HepG2 (cell line): ENCODE measurements around the gene OOSP3. TPM values are rescaled to one million over a fixed set of nuclear protein-coding genes. Genes with fewer than 3 reads are reported as not detected.
"Not testable (repeated sequence)": the region's sequence is repeated elsewhere in the genome, so short reads cannot be mapped to it uniquely, and the experiment has no call there.

Source experiments
- ATAC-seq: fragments of 200-7000 bp; cut with Tn5 transposase; 3 replicates; pipeline ENCODE4 v1.9.1; 2020; ENCODE audit warnings: mild to moderate bottlenecking, moderate library complexity
- BruUV-seq: library from RNA; stranded (reverse); fragments of 400-500 nt; replicated peaks from 2 replicates; lab custom pipeline; 2021; lab: Mats Ljungman, UMichigan
- CTCF ChIA-PET: fragments of 300-600 bp; formaldehyde crosslinking; extraction: SDS; loops from one replicate; lab custom pipeline; 2021; ENCODE audit warnings: low total read pairs, inconsistent platforms, low intra/inter-chr PET ratio; lab: Yijun Ruan, JAX
- POLR2A ChIA-PET: fragments of 350-600 bp; sonication (Branson Sonifier 250); formaldehyde crosslinking; loops from one replicate; lab custom pipeline; 2020; ENCODE audit warnings: antibody characterized with exemption, inconsistent platforms; lab: Yijun Ruan, JAX
- DNase-seq: peaks from one replicate; pipeline ENCODE4 v3.0.0-alpha.2; 2015; ENCODE audit warnings: low spot score
- FAIRE-seq: peaks from 3 replicates; lab custom pipeline; 2011; peaks lifted over from hg19 to GRCh38; lab: Jason Lieb, UNC
- H2AFZ ChIP-seq: one replicate; pipeline ENCODE4 v1.6.1; 2011; ENCODE audit warnings: low read length, inconsistent platforms
- H3K27ac ChIP-seq: fragments of 300-600 bp; 3 replicates; pipeline ENCODE4 v1.8.0; 2011; ENCODE audit warnings: mixed run types, mild to moderate bottlenecking, mixed read lengths, low read length, inconsistent platforms; ENCODE audit not compliant: insufficient read depth; ENCODE audit errors: extremely low read length
- H3K27me3 ChIP-seq, 2 experiments: fragments of 200-600 bp in 1 of 2; 2 replicates in 1 of 2; 3 replicates in 1 of 2; pipeline versions ENCODE4 v1.6.0 to v1.8.0; 2011; ENCODE audit warnings: low read length in 2 of 2, mild to moderate bottlenecking in 2 of 2, moderate library complexity in 2 of 2, inconsistent platforms in 1 of 2; ENCODE audit not compliant: insufficient read depth in 2 of 2, control insufficient read depth in 1 of 2
- H3K36me3 ChIP-seq, 2 experiments: fragments of 200-600 bp in 1 of 2; replicated peaks in 1 of 2; 2 replicates in 1 of 2; 3 replicates in 1 of 2; pipeline versions ENCODE4 v1.5.1 to v1.8.0; 2011; ENCODE audit warnings: low read length in 2 of 2, inconsistent platforms in 1 of 2; ENCODE audit not compliant: insufficient read depth in 2 of 2, control insufficient read depth in 1 of 2
- H3K4me1 ChIP-seq: 2 replicates; pipeline ENCODE4 v1.5.1; 2012; ENCODE audit warnings: low read length, inconsistent platforms; ENCODE audit not compliant: insufficient read depth
- H3K4me2 ChIP-seq: 2 replicates; pipeline ENCODE4 v1.6.0; 2011; ENCODE audit warnings: low read depth, low read length, inconsistent platforms
- H3K4me3 ChIP-seq, 3 experiments: fragments of 200-600 bp in 1 of 3; sonication (generic), shearing (Covaris generic) in 1 of 3; replicated peaks in 1 of 3; 2 replicates each; pipeline ENCODE4 v1.5.1; 2011 to 2016; ENCODE audit warnings: low read length in 3 of 3, inconsistent platforms in 2 of 3, low read depth in 2 of 3, mild to moderate bottlenecking in 2 of 3, control low read depth in 1 of 3, mixed read lengths in 1 of 3; ENCODE audit not compliant: insufficient read depth in 1 of 3
- H3K79me2 ChIP-seq: one replicate; pipeline ENCODE4 v1.6.1; 2011; ENCODE audit warnings: low read length, inconsistent platforms; ENCODE audit not compliant: insufficient read depth
- H3K9ac ChIP-seq: 2 replicates; pipeline ENCODE4 v1.6.0; 2011; ENCODE audit warnings: mild to moderate bottlenecking, low read depth, low read length, inconsistent platforms; ENCODE audit not compliant: insufficient read depth
- H3K9me3 ChIP-seq: 2 replicates; pipeline ENCODE4 v1.5.1; 2012; ENCODE audit warnings: mild to moderate bottlenecking, low read length
- H4K20me1 ChIP-seq: 2 replicates; pipeline ENCODE4 v1.6.0; 2011; ENCODE audit warnings: inconsistent platforms, mild to moderate bottlenecking, low read length, moderate library complexity; ENCODE audit not compliant: insufficient read depth
- MAFK ChIP-seq, 2 experiments: IDR thresholded peaks in 1 of 2; conservative IDR thresholded peaks in 1 of 2; 2 replicates each; pipeline ENCODE4 v1.6.1; 2011; ENCODE audit warnings: improper control_type of control experiment in 2 of 2, low read length in 2 of 2
- U2AF2 ChIP-seq: fragments of 200-400 bp; formaldehyde crosslinking; IDR thresholded peaks from 2 replicates; pipeline ENCODE4 v1.6.1; 2017; ENCODE audit warnings: low read depth, mild to moderate bottlenecking, low read length
- WGBS: methylation state at CpG from one replicate; pipeline ENCODE4 v1.1.6; 2017; ENCODE audit warnings: low lambda C conversion rate; 5-methylcytosine and 5-hydroxymethylcytosine counted together
- in situ Hi-C: cut with HindIII; loops from 2 replicates; pipeline ENCODE4 v1.10.0; 2017; ENCODE audit warnings: low pct_unique_long_range_greater_than_20kb; ENCODE audit not compliant: extremely low pct_ligation_motif_present
- intact Hi-C: fragments of 100-400 bp; cut with micrococcal nuclease; formaldehyde crosslinking; loops from one replicate; pipeline ENCODE4 v1.10.0; 2022; ENCODE audit not compliant: unreplicated experiment
- polyA plus RNA-seq, 8 experiments: library from polyadenylated mRNA; depleted of rRNA in 3 of 8; stranded (reverse) in 7 of 8; unstranded in 1 of 8; fragments of >200 nt; fragmentation: Illumina TruSeq in 4 of 8; extraction: Trizol in 4 of 8; gene quantifications; 2 replicates each; pipeline versions ENCODE4 v1.2.1 to v1.2.3, GENCODE V29; 2011 to 2016; ENCODE audit warnings: low read depth in 4 of 8, missing spikeins in 1 of 8, mixed read lengths in 1 of 8; ENCODE audit not compliant: insufficient read depth in 1 of 8
- total RNA-seq, 5 experiments: library from RNA; depleted of rRNA; stranded (reverse); fragments of >200 nt; fragmentation: Illumina TruSeq; extraction: Trizol; gene quantifications; 2 replicates each; pipeline ENCODE4 v1.2.3, GENCODE V29; 2016; ENCODE audit warnings: low read depth in 1 of 5

The OOSP3 gene
- total and polyA plus RNA-seq, 2 of the 13 experiments (the other 11 are each of a cell fraction or from before 2014, with no cell fraction given), result not detected

GRCh38 chr11:59848439-59848838, 30.1 kb upstream of the OOSP3 start:
- H3K36me3 ChIP-seq, H2AFZ ChIP-seq, intact Hi-C loops, CTCF ChIA-PET, H3K4me3 ChIP-seq, H3K79me2 ChIP-seq, POLR2A ChIA-PET, H3K4me1 ChIP-seq, H3K4me2 ChIP-seq, H3K27ac ChIP-seq, DNase-seq, H4K20me1 ChIP-seq, H3K27me3 ChIP-seq, H3K9me3 ChIP-seq, FAIRE-seq, BruUV-seq, in situ Hi-C loops, H3K9ac ChIP-seq, ATAC-seq: not testable (repeated sequence)
- WGBS, result 62% methylated on average over 6 of the region's 6 CpGs

DNA sequence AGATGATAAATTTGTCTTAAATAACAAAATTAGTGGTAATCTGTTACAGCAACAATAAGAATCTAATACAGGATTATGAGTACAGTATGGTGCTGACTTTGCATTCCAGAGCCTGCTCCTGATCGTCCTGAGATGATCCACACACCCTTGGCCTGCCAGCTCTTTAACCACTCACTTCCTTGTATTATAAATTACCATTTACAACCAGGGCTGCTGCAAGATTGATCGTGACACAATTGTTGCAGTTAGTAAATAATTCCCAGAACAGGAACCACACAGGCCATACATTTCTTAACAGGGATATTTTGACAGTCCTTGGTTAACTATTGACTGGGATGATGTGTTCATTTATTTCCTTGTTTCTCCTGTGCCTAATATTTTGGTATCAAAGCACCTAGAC, 29.5 kb upstream of the OOSP3 start:
- no peaks in the 10 kb centered on the region for H3K27me3 ChIP-seq
- FAIRE-seq (no peak), ATAC-seq (no peak), DNase-seq (no peak)
- intact Hi-C loops, result no loop called here
- H3K9me3 ChIP-seq, result no peaks in the 10 kb centered on the region
- no TSS peak for BruUV-seq
- WGBS, result 5% methylated on average over 2 of the region's 2 CpGs
- TF ChIP-seq MAFK (conservative IDR thresholded peaks at IDR 0.05 in 1 of 2, IDR thresholded peaks at IDR 0.05 in 1 of 2; ENCODE audit: low read length in 2 of 2) (0 out of 4 replicates have a peak, but pooled peaks of 1 of the 2 experiments have one; percentile 12), U2AF2 (no peak)
- ChIA-PET POLR2A (no interaction called here), CTCF (no interaction called here)
- H3K4me2 ChIP-seq, result no peak overlapping the region
- in situ Hi-C loops, result no loop called here
- no peaks in the 10 kb centered on the region for H4K20me1 ChIP-seq
- no peaks in the 10 kb centered on the region for H3K79me2 ChIP-seq
- no peak overlapping the region for H3K9ac ChIP-seq
- no peaks in the 10 kb centered on the region for H3K36me3 ChIP-seq
- no peak overlapping the region for H3K4me3 ChIP-seq
- H2AFZ ChIP-seq, result no peak overlapping the region
- H3K4me1 ChIP-seq, result no peaks in the 10 kb centered on the region
- H3K27ac ChIP-seq, result no peak overlapping the region

- not testable (repeated sequence) for H3K79me2 ChIP-seq, H3K9me3 ChIP-seq
Observed at GRCh38 chr11:59849551-59849950, 29.0 kb upstream of the OOSP3 start.

DNA sequence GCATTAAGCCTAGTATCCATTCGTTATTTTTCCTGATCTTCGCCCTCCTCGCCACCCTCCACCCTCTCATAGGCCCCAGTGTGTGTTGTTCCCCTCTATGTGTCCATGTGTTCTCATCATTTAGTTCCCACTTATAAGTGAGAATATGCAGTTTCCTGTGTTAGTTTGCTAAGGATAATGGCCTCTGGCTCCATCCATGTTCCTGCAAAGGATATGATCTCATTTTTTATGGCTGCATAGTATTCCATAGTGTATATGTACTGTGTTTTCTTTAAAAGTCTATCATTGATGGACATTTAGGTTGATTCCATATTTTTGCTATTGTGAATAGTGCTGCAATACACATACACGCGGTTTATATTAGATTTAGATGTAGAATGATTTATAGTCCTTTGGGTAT, 27.2 kb upstream of the OOSP3 start:
- H3K9me3 ChIP-seq, H3K36me3 ChIP-seq, H3K27ac ChIP-seq, H3K27me3 ChIP-seq, in situ Hi-C loops, intact Hi-C loops, H3K4me3 ChIP-seq, CTCF ChIA-PET, POLR2A ChIA-PET, H3K9ac ChIP-seq, BruUV-seq, H3K4me2 ChIP-seq, DNase-seq, H2AFZ ChIP-seq, H4K20me1 ChIP-seq, FAIRE-seq, H3K79me2 ChIP-seq, H3K4me1 ChIP-seq, ATAC-seq: not testable (repeated sequence)
- WGBS, result 38% methylated on average over 5 of the region's 5 CpGs

More at GRCh38 chr11:59849551-59849950, 29.0 kb upstream of the OOSP3 start:
- CTCF ChIA-PET, H2AFZ ChIP-seq, ATAC-seq, intact Hi-C loops, H3K9ac ChIP-seq, FAIRE-seq, H3K4me1 ChIP-seq, H3K4me2 ChIP-seq, in situ Hi-C loops, H3K36me3 ChIP-seq, BruUV-seq, H3K27me3 ChIP-seq, POLR2A ChIA-PET, H3K4me3 ChIP-seq, H4K20me1 ChIP-seq, DNase-seq, H3K27ac ChIP-seq: not testable (repeated sequence)
- WGBS, result 20% methylated on average over 2 of the region's 2 CpGs
